GM08714 (cell line): Measurements from ENCODE around the gene KCNQ1.

ENCODE experiments used
- H3K4me3 ChIP-seq: fragments of 200-500 bp; sonication (Bioruptor generic); 2 replicates; pipeline ENCODE4 v1.5.1; 2014; ENCODE audit warnings: mild to moderate bottlenecking, low read length, inconsistent platforms
- ZNF274 ChIP-seq: IDR thresholded peaks from 2 replicates; pipeline ENCODE4 v1.6.1; 2012; ENCODE audit warnings: mild to moderate bottlenecking, low read depth, low read length

Gene KCNQ1

GRCh38 chr11:2590131-2590964 is 145.5 kb downstream of the KCNQ1 start:
- H3K4me3 ChIP-seq, result no peak overlapping the region
- no peak for TF ChIP-seq ZNF274

- no peak overlapping the region for H3K4me3 ChIP-seq
- no peak for TF ChIP-seq ZNF274
Observed at GRCh38 chr11:2590965-2591754, 146.4 kb downstream of the KCNQ1 start.

GRCh38 chr11:2591805-2592204 is 147.0 kb downstream of the KCNQ1 start:
- H3K4me3 ChIP-seq, result no peak overlapping the region
- no peak for TF ChIP-seq ZNF274

GRCh38 chr11:2592559-2593392 is 148.0 kb downstream of the KCNQ1 start:
- TF ChIP-seq ZNF274, result no peak

GRCh38 chr11:2593393-2593950 is 148.7 kb downstream of the KCNQ1 start:
- no peak for TF ChIP-seq ZNF274
- H3K4me3 ChIP-seq, result no peak overlapping the region

More at GRCh38 chr11:2592559-2593392, 148.0 kb downstream of the KCNQ1 start:
- no peak overlapping the region for H3K4me3 ChIP-seq

GRCh38 chr11:2594267-2594666 is 149.5 kb downstream of the KCNQ1 start:
- H3K4me3 ChIP-seq, result no peak overlapping the region
- TF ChIP-seq ZNF274, result no peak

- H3K4me3 ChIP-seq, result no peak overlapping the region
- TF ChIP-seq ZNF274, result no peak
Observed at GRCh38 chr11:2595204-2595603, 150.4 kb downstream of the KCNQ1 start.

GRCh38 chr11:2599561-2600189 is 154.9 kb downstream of the KCNQ1 start:
- H3K4me3 ChIP-seq, result no peak overlapping the region
- TF ChIP-seq ZNF274, result no peak

GRCh38 chr11:2609345-2609744 is 164.5 kb downstream of the KCNQ1 start:
- TF ChIP-seq ZNF274, result no peak
- H3K4me3 ChIP-seq, result no peak overlapping the region

- no peak for TF ChIP-seq ZNF274
- no peak overlapping the region for H3K4me3 ChIP-seq
Observed at GRCh38 chr11:2612884-2613571, 168.2 kb downstream of the KCNQ1 start.

GRCh38 chr11:2621894-2622293 is 177.1 kb downstream of the KCNQ1 start:
- H3K4me3 ChIP-seq, result no peak overlapping the region
- no peak for TF ChIP-seq ZNF274

GRCh38 chr11:2625183-2625582 is 180.4 kb downstream of the KCNQ1 start:
- TF ChIP-seq ZNF274, result no peak
- no peak overlapping the region for H3K4me3 ChIP-seq

GRCh38 chr11:2630679-2631078 is 185.9 kb downstream of the KCNQ1 start:
- TF ChIP-seq ZNF274, result no peak
- H3K4me3 ChIP-seq, result no peak overlapping the region
